H1 (cell line): ENCODE measurements around the gene LRRC10. TPM values are rescaled to one million over a fixed set of nuclear protein-coding genes. Genes with fewer than 3 reads are reported as not detected.

Experiments used
- CTCF ChIA-PET: fragments of 300-600 bp; sonication (Branson Sonifier 250); formaldehyde crosslinking; loops from one replicate; lab custom pipeline; 2021; ENCODE audit not compliant: partially characterized antibody; lab: Charles Lee
- POLR2A ChIA-PET: fragments of 300-600 bp; sonication (Branson Sonifier 250); formaldehyde crosslinking; loops from one replicate; lab custom pipeline; 2021; ENCODE audit warnings: inconsistent platforms; ENCODE audit not compliant: partially characterized antibody; lab: Charles Lee
- DNase-seq, 2 experiments: peaks; one replicate each; pipeline versions ENCODE4 v3.0.0 to v3.0.0-alpha.2; 2010 to 2022; ENCODE audit warnings: low spot score in 2 of 2, low read depth in 1 of 2, mixed read lengths in 1 of 2
- FAIRE-seq: peaks from 2 replicates; lab custom pipeline; 2011; peaks lifted over from hg19 to GRCh38; lab: Jason Lieb, UNC
- H2AFZ ChIP-seq: 2 replicates; pipeline ENCODE4 v1.8.1; 2012; ENCODE audit warnings: low read length, inconsistent platforms
- H2AK5ac ChIP-seq: 2 replicates; pipeline ENCODE4 v1.6.1; 2013; ENCODE audit warnings: low read depth, low read length
- H2BK120ac ChIP-seq: replicated peaks from 2 replicates; pipeline ENCODE3; 2013; ENCODE audit warnings: low read depth, low read length, inconsistent platforms
- H2BK12ac ChIP-seq: 2 replicates; pipeline ENCODE4 v1.6.1; 2013; ENCODE audit warnings: low read depth, low read length
- H2BK15ac ChIP-seq: 2 replicates; pipeline ENCODE4 v1.6.1; 2013; ENCODE audit warnings: low read length
- H2BK20ac ChIP-seq: 2 replicates; pipeline ENCODE4 v1.6.1; 2013; ENCODE audit warnings: low read length
- H2BK5ac ChIP-seq: 2 replicates; pipeline ENCODE4 v1.6.1; 2013; ENCODE audit warnings: low read depth, low read length
- H3K14ac ChIP-seq: 2 replicates; pipeline ENCODE4 v1.6.1; 2013; ENCODE audit warnings: inconsistent platforms; ENCODE audit not compliant: insufficient read length
- H3K18ac ChIP-seq: 2 replicates; pipeline ENCODE4 v1.6.1; 2013; ENCODE audit warnings: low read length; ENCODE audit errors: extremely low read depth
- H3K23ac ChIP-seq: 2 replicates; pipeline ENCODE4 v1.6.1; 2013; ENCODE audit warnings: inconsistent platforms; ENCODE audit not compliant: insufficient read length
- H3K23me2 ChIP-seq: 2 replicates; pipeline ENCODE4 v1.6.1; 2013; ENCODE audit warnings: low read depth, low read length
- H3K27ac ChIP-seq: 2 replicates; pipeline ENCODE4 v1.6.1; 2011; ENCODE audit warnings: low read depth, low read length, inconsistent platforms
- H3K27me3 ChIP-seq, 4 experiments: replicated peaks in 1 of 4; 1 replicate in 1 of 4; 2 replicates in 3 of 4; pipeline versions ENCODE4 v1.6.1 to v1.8.1; 2011 to 2013; ENCODE audit warnings: low read length in 3 of 4, mild to moderate bottlenecking in 3 of 4, inconsistent platforms in 2 of 4, mixed read lengths in 2 of 4, moderate library complexity in 1 of 4; ENCODE audit not compliant: control insufficient read depth in 3 of 4, insufficient read depth in 3 of 4; ENCODE audit errors: extremely low read depth in 1 of 4
- H3K36me3 ChIP-seq, 4 experiments: 2 replicates each; pipeline versions ENCODE4 v1.6.1 to v1.8.1; 2011 to 2013; ENCODE audit warnings: mild to moderate bottlenecking in 4 of 4, low read length in 3 of 4, moderate library complexity in 2 of 4, control low read depth in 1 of 4, inconsistent platforms in 1 of 4; ENCODE audit not compliant: insufficient read depth in 4 of 4, control insufficient read depth in 2 of 4
- H3K4ac ChIP-seq: replicated peaks from 2 replicates; pipeline ENCODE3; 2013; ENCODE audit warnings: low read length, low read depth, mixed read lengths, inconsistent platforms; ENCODE audit not compliant: insufficient read length
- H3K4me1 ChIP-seq, 4 experiments: replicated peaks in 1 of 4; 1 replicate in 1 of 4; 2 replicates in 3 of 4; pipeline versions ENCODE4 v1.6.1 to v1.8.1; 2011 to 2013; ENCODE audit warnings: low read length in 3 of 4, inconsistent platforms in 2 of 4, mixed read lengths in 1 of 4; ENCODE audit not compliant: insufficient read depth in 4 of 4, control insufficient read depth in 3 of 4
- H3K4me2 ChIP-seq, 2 experiments: 2 replicates each; pipeline versions ENCODE4 v1.6.1 to v1.8.1; 2011 to 2013; ENCODE audit warnings: low read depth in 2 of 2, low read length in 2 of 2, control low read depth in 1 of 2, inconsistent platforms in 1 of 2, mild to moderate bottlenecking in 1 of 2; ENCODE audit not compliant: insufficient read depth in 1 of 2
- H3K4me3 ChIP-seq, 4 experiments: fragments of 200-600, 300-600 bp in 1 of 4; sonication (generic), shearing (Covaris generic), sonication (Bioruptor Twin) in 1 of 4; 2 replicates each; pipeline versions ENCODE4 v1.5.1 to v1.8.1; 2011 to 2016; ENCODE audit warnings: low read length in 4 of 4, low read depth in 3 of 4, control low read depth in 2 of 4, inconsistent platforms in 2 of 4, mild to moderate bottlenecking in 2 of 4, mixed read lengths in 1 of 4, moderate library complexity in 1 of 4; ENCODE audit not compliant: insufficient read depth in 2 of 4; ENCODE audit errors: extremely low read depth in 1 of 4
- H3K56ac ChIP-seq: replicated peaks from 2 replicates; pipeline ENCODE3; 2013; ENCODE audit warnings: low read depth, mild to moderate bottlenecking, mixed read lengths, low read length, inconsistent platforms; ENCODE audit not compliant: insufficient read length
- H3K79me1 ChIP-seq: 2 replicates; pipeline ENCODE4 v1.6.1; 2013; ENCODE audit warnings: low read depth, low read length, control low read depth
- H3K79me2 ChIP-seq, 2 experiments: 2 replicates each; pipeline versions ENCODE4 v1.6.1 to v1.8.1; 2012 to 2013; ENCODE audit warnings: low read length in 2 of 2, mild to moderate bottlenecking in 2 of 2, inconsistent platforms in 1 of 2; ENCODE audit not compliant: insufficient read depth in 2 of 2, control insufficient read depth in 1 of 2
- H3K9ac ChIP-seq, 4 experiments: replicated peaks in 1 of 4; 1 replicate in 1 of 4; 2 replicates in 3 of 4; pipeline versions ENCODE4 v1.6.1 to v1.8.1; 2011 to 2013; ENCODE audit warnings: low read depth in 3 of 4, low read length in 3 of 4, control low read depth in 2 of 4, mild to moderate bottlenecking in 2 of 4, moderate library complexity in 2 of 4, inconsistent platforms in 1 of 4; ENCODE audit errors: extremely low read depth in 1 of 4
- H3K9me3 ChIP-seq, 2 experiments: 2 replicates each; pipeline versions ENCODE4 v1.6.1 to v1.8.1; 2012 to 2013; ENCODE audit warnings: mild to moderate bottlenecking in 2 of 2, moderate library complexity in 2 of 2, control low read depth in 1 of 2, inconsistent platforms in 1 of 2, low read depth in 1 of 2, low read length in 1 of 2, mixed read lengths in 1 of 2; ENCODE audit not compliant: insufficient read depth in 2 of 2
- H4K20me1 ChIP-seq, 2 experiments: replicated peaks in 1 of 2; 2 replicates each; pipeline versions ENCODE3 to v1.8.1; 2011 to 2013; ENCODE audit warnings: inconsistent platforms in 2 of 2, low read length in 2 of 2, mild to moderate bottlenecking in 1 of 2; ENCODE audit not compliant: insufficient read depth in 2 of 2, control insufficient read depth in 1 of 2
- H4K5ac ChIP-seq: 2 replicates; pipeline ENCODE4 v1.6.1; 2013; ENCODE audit warnings: low read length, low read depth, mixed read lengths, inconsistent platforms; ENCODE audit not compliant: insufficient read length
- H4K8ac ChIP-seq: 2 replicates; pipeline ENCODE4 v1.8.0; 2013; ENCODE audit warnings: mild to moderate bottlenecking, moderate library complexity, low read length, inconsistent platforms; ENCODE audit not compliant: insufficient read depth; ENCODE audit errors: extremely low read depth
- H4K91ac ChIP-seq: replicated peaks from 2 replicates; pipeline ENCODE3; 2013; ENCODE audit warnings: low read length, mixed read lengths, inconsistent platforms; ENCODE audit not compliant: insufficient read length
- CHD1 ChIP-seq: IDR thresholded peaks from 2 replicates; pipeline ENCODE4 v1.6.1; 2012; ENCODE audit warnings: low read depth, low read length, improper control_type of control experiment
- KDM5A ChIP-seq: fragments of 200-600 bp; IDR thresholded peaks from 2 replicates; pipeline ENCODE4 v1.7.1; 2012; ENCODE audit warnings: mild to moderate bottlenecking, low read length, inconsistent platforms, mixed read lengths
- WGBS, 2 experiments: shearing (Covaris generic) in 1 of 2; methylation state at CpG; one replicate each; pipeline versions ENCODE4 v1.1.6 to v1.1.7; 2013 to 2015; ENCODE audit warnings: low lambda C conversion rate in 2 of 2, mixed read lengths in 2 of 2, inconsistent platforms in 1 of 2, low coverage in 1 of 2, missing lambda C conversion rate in 1 of 2; ENCODE audit not compliant: insufficient replicate concordance in 2 of 2, insufficient coverage in 1 of 2, insufficient read length in 1 of 2; ENCODE audit errors: extremely low coverage in 1 of 2, missing lambda C conversion rate in 1 of 2; 5-methylcytosine and 5-hydroxymethylcytosine counted together
- polyA plus RNA-seq, 7 experiments: library from polyadenylated mRNA; depleted of rRNA in 3 of 7; stranded (reverse) in 5 of 7; unstranded in 2 of 7; fragments of >200 nt in 5 of 7; fragments of 200-250 nt in 2 of 7; gene quantifications; 1 replicate in 5 of 7; 2 replicates in 1 of 7; 4 replicates in 1 of 7; pipeline versions ENCODE4 v1.2.1 to v1.2.3, GENCODE V29; 2011 to 2013; ENCODE audit warnings: missing spikeins in 2 of 7, mixed read lengths in 2 of 7
- total RNA-seq: library from RNA; stranded (reverse); fragmentation: NEBNext Ultra II Directional; extraction: Animal tissue kit (Norgen Biotek cat#: 25700); gene quantifications from 2 replicates; pipeline ENCODE4 v1.2.1, GENCODE V29; 2021
- TF ChIP-seq, protein P1 (sequence below): IDR thresholded peaks from 2 replicates; pipeline ENCODE4 v1.6.1; 2011; ENCODE audit warnings: low read depth, mild to moderate bottlenecking, low read length; ENCODE audit not compliant: insufficient read depth

The LRRC10 gene
- total and polyA plus RNA-seq, 2 of the 8 experiments (the other 6 are each of a cell fraction or from before 2014, with no cell fraction given), result not detected

DNA sequence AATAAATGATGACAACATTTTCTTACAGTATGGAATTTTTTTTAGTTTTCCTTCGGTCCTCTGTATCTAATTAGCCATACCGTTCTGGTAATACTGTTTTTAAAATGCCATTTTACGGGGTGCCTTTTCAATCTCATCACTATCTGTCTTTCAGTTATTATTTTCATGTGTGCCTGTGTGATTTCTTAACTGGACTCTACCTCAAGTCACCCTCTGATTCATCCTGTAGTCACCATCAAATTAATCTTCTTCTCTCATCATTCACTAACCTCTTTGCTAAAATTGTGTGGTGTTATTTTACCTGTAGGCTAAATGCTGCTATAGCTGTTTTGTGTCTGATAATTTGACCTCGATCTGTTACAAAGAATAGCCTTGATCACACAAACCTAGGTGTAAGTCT lies 41.5 kb downstream of the LRRC10 start:
- Histone ChIP-seq H2BK5ac (no peak overlapping the region), H3K23me2 (no peaks in the 10 kb centered on the region), H3K79me1 (no peaks in the 10 kb centered on the region), H3K23ac (no peak overlapping the region), H3K9me3 (no peaks in the 10 kb centered on the region), H4K91ac (no peak overlapping the region), H3K56ac (no peak overlapping the region), H4K20me1 (peaks cover 0 to 2% of the 10 kb centered on the region in 2 experiments), H2AK5ac (no peak overlapping the region), H3K27ac (no peak overlapping the region), H2BK120ac (no peak overlapping the region), H2AFZ (no peak overlapping the region), H2BK20ac (no peak overlapping the region), H3K36me3 (peaks cover 8 to 23% (median 17%) of the 10 kb centered on the region in 4 experiments), H3K14ac (no peak overlapping the region), H4K8ac (no peak overlapping the region), H3K18ac (no peak overlapping the region), H3K4me3 (no peak overlapping the region), H3K79me2 (no peaks in the 10 kb centered on the region), H3K4me2 (no peak overlapping the region), H4K5ac (no peak overlapping the region), H3K4me1 (no peaks in the 10 kb centered on the region), H3K27me3 (peaks cover 0 to 1% (median 0%) of the 10 kb centered on the region in 4 experiments; a peak in 1 of 7 replicates), H3K9ac (no peak overlapping the region), H2BK15ac (no peak overlapping the region), H3K4ac (no peak overlapping the region), H2BK12ac (no peak overlapping the region)
- WGBS, 2 experiments, result 77% methylated on average over 4 of the region's 4 CpGs; no CpG with 5 or more reads in 1 of the 2 experiments
- no peak for FAIRE-seq
- ChIA-PET CTCF (interaction anchor here (0.7 to 8.7 kb wide), 17 partner anchors 9 to 281 kb away, joined by 3 to 69 read pairs (median 8); partner anchors contain the start of genes CCT2 and FRS2), POLR2A (interaction anchor here (1.0 to 2.3 kb wide), 3 partner anchors 11 to 97 kb away, joined by 3 to 11 read pairs (median 3); partner anchors contain the start of gene CCT2)
- DNase-seq, result no peak
- no peak for TF ChIP-seq CHD1
- TF ChIP-seq KDM5A, result no peak
- TF ChIP-seq, protein P1, sequence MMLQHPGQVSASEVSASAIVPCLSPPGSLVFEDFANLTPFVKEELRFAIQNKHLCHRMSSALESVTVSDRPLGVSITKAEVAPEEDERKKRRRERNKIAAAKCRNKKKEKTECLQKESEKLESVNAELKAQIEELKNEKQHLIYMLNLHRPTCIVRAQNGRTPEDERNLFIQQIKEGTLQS, result no peak
